Tibial nerve (tissue), 4 donors: ENCODE measurements around the gene PCBP4.

ENCODE experiments used
- CTCF ChIP-seq, 5 experiments: fragments of 200-600 bp in 3 of 5; fragments of 450-650 bp in 2 of 5; sonication (generic) in 3 of 5; IDR thresholded peaks; one replicate each; pipeline ENCODE4 v1.5.1; 2016 to 2019; ENCODE audit warnings: antibody characterized with exemption in 5 of 5, mild to moderate bottlenecking in 3 of 5, moderate library complexity in 2 of 5
- EP300 ChIP-seq, 2 donors: sonication (generic); formaldehyde crosslinking; IDR thresholded peaks; one replicate each; pipeline ENCODE4 v1.6.1; 2017; ENCODE audit warnings: antibody characterized with exemption in 2 of 2, mild to moderate bottlenecking in 1 of 2
- POLR2A ChIP-seq, 2 donors: fragments of 450-650 bp; IDR thresholded peaks; one replicate each; pipeline ENCODE4 v1.6.1; 2017; ENCODE audit warnings: antibody characterized with exemption in 2 of 2, mild to moderate bottlenecking in 2 of 2, moderate library complexity in 2 of 2

- TF ChIP-seq POLR2A (IDR thresholded peaks at IDR 0.05) (no peak), CTCF (IDR thresholded peaks at IDR 0.05) (peak; percentile 83 to 98 (median 93)), EP300 (IDR thresholded peaks at IDR 0.05) (no peak)
Observed at GRCh38 chr3:52001443-52001974, 34.3 kb upstream of the PCBP4 start.
